ENCODE results near the gene MAP3K14. TPM values are rescaled to one million over a fixed set of nuclear protein-coding genes. Genes with fewer than 3 reads are reported as not detected.
A peak's percentile ranks its signal among the peaks of the same experiment; 100 is the strongest.

Gene MAP3K14
- total RNA-seq, 1 donor from 2014 or later: 11.5 TPM

- H3K4me3 Mint-ChIP-seq: no peak overlapping the region
- H3K4me1 Mint-ChIP-seq: no peaks in the 10 kb centered on the region
- TF ChIP-seq, protein P1, sequence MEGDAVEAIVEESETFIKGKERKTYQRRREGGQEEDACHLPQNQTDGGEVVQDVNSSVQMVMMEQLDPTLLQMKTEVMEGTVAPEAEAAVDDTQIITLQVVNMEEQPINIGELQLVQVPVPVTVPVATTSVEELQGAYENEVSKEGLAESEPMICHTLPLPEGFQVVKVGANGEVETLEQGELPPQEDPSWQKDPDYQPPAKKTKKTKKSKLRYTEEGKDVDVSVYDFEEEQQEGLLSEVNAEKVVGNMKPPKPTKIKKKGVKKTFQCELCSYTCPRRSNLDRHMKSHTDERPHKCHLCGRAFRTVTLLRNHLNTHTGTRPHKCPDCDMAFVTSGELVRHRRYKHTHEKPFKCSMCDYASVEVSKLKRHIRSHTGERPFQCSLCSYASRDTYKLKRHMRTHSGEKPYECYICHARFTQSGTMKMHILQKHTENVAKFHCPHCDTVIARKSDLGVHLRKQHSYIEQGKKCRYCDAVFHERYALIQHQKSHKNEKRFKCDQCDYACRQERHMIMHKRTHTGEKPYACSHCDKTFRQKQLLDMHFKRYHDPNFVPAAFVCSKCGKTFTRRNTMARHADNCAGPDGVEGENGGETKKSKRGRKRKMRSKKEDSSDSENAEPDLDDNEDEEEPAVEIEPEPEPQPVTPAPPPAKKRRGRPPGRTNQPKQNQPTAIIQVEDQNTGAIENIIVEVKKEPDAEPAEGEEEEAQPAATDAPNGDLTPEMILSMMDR (conservative IDR thresholded peaks at IDR 0.05): peak; percentile 23
- peaks cover 6% of the 10 kb centered on the region for H3K36me3 Mint-ChIP-seq (ENCODE audit: low read depth)
- H3K27me3 Mint-ChIP-seq (ENCODE audit: low read depth): no peaks in the 10 kb centered on the region
- H3K9me3 Mint-ChIP-seq: no peaks in the 10 kb centered on the region
- DNase-seq (ENCODE audit: low read depth, low spot score): no peak
- no peak overlapping the region for H3K27ac Mint-ChIP-seq (ENCODE audit: unreplicated experiment)
Measured at GRCh38 chr17:45284176-45285140, 32.4 kb downstream of the MAP3K14 start.

- DNase-seq (ENCODE audit: low read depth, low spot score): no peak
- Mint-ChIP-seq H3K36me3 (ENCODE audit: low read depth) (peaks cover 6% of the 10 kb centered on the region), H3K4me3 (no peak overlapping the region), H3K4me1 (no peaks in the 10 kb centered on the region), H3K27ac (ENCODE audit: unreplicated experiment) (no peak overlapping the region), H3K27me3 (ENCODE audit: low read depth) (no peaks in the 10 kb centered on the region), H3K9me3 (no peaks in the 10 kb centered on the region)
- TF ChIP-seq, protein P1 (conservative IDR thresholded peaks at IDR 0.05): no peak
Measured at GRCh38 chr17:45283711-45284110, 33.1 kb downstream of the MAP3K14 start.

GRCh38 chr17:45282683-45283644 lies 33.9 kb downstream of the MAP3K14 start:
- Mint-ChIP-seq H3K27ac (ENCODE audit: unreplicated experiment) (no peak overlapping the region), H3K4me1 (no peaks in the 10 kb centered on the region), H3K4me3 (no peak overlapping the region), H3K36me3 (ENCODE audit: low read depth) (peaks cover 6% of the 10 kb centered on the region), H3K27me3 (ENCODE audit: low read depth) (no peaks in the 10 kb centered on the region), H3K9me3 (no peaks in the 10 kb centered on the region)
- DNase-seq (ENCODE audit: low read depth, low spot score): no peak
- TF ChIP-seq, protein P1 (conservative IDR thresholded peaks at IDR 0.05): no peak

- no peak for DNase-seq (ENCODE audit: low read depth, low spot score)
- Mint-ChIP-seq H3K4me1 (peaks cover 4% of the 10 kb centered on the region), H3K27ac (ENCODE audit: unreplicated experiment) (peak overlapping the region; percentile 87), H3K9me3 (no peaks in the 10 kb centered on the region), H3K36me3 (ENCODE audit: low read depth) (peaks cover 2% of the 10 kb centered on the region), H3K4me3 (no peak overlapping the region), H3K27me3 (ENCODE audit: low read depth) (no peaks in the 10 kb centered on the region)
- TF ChIP-seq, protein P1 (conservative IDR thresholded peaks at IDR 0.05): no peak
Measured at GRCh38 chr17:45279898-45280297, 36.9 kb downstream of the MAP3K14 start.

GRCh38 chr17:45277992-45278391 lies 38.8 kb downstream of the MAP3K14 start:
- H3K27me3 Mint-ChIP-seq (ENCODE audit: low read depth): no peaks in the 10 kb centered on the region
- no peak overlapping the region for H3K4me3 Mint-ChIP-seq
- no peak overlapping the region for H3K27ac Mint-ChIP-seq (ENCODE audit: unreplicated experiment)
- H3K9me3 Mint-ChIP-seq: no peaks in the 10 kb centered on the region
- peaks cover 4% of the 10 kb centered on the region for H3K4me1 Mint-ChIP-seq
- no peaks in the 10 kb centered on the region for H3K36me3 Mint-ChIP-seq (ENCODE audit: low read depth)
- TF ChIP-seq, protein P1 (conservative IDR thresholded peaks at IDR 0.05): no peak
- no peak for DNase-seq (ENCODE audit: low read depth, low spot score)
